Lower leg skin (tissue), 3 donors: ENCODE results near the gene MOGAT3.

ENCODE experiments used
- CTCF ChIP-seq, 3 donors: fragments of 450-650 bp; IDR thresholded peaks; one replicate each; pipeline ENCODE4 v1.5.1; 2016; ENCODE audit warnings: antibody characterized with exemption in 3 of 3, mild to moderate bottlenecking in 3 of 3, moderate library complexity in 2 of 3
- POLR2A ChIP-seq, 2 donors: fragments of 450-650 bp; IDR thresholded peaks; one replicate each; pipeline ENCODE4 v1.6.1; 2016 to 2017; ENCODE audit warnings: antibody characterized with exemption in 2 of 2, mild to moderate bottlenecking in 1 of 2, moderate library complexity in 1 of 2

GRCh38 chr7:101201695-101202602 lies 1.1 kb upstream of the MOGAT3 start:
- no peak for TF ChIP-seq CTCF (IDR thresholded peaks at IDR 0.05)
- no peak for TF ChIP-seq POLR2A (IDR thresholded peaks at IDR 0.05)
